GM19240 (cell line): ENCODE measurements around the gene OTOG.

Experiments used
- DNase-seq: peaks from one replicate; pipeline ENCODE4 v3.0.0; 2011; ENCODE audit warnings: low spot score; ENCODE audit not compliant: insufficient read length

Gene OTOG

DNA sequence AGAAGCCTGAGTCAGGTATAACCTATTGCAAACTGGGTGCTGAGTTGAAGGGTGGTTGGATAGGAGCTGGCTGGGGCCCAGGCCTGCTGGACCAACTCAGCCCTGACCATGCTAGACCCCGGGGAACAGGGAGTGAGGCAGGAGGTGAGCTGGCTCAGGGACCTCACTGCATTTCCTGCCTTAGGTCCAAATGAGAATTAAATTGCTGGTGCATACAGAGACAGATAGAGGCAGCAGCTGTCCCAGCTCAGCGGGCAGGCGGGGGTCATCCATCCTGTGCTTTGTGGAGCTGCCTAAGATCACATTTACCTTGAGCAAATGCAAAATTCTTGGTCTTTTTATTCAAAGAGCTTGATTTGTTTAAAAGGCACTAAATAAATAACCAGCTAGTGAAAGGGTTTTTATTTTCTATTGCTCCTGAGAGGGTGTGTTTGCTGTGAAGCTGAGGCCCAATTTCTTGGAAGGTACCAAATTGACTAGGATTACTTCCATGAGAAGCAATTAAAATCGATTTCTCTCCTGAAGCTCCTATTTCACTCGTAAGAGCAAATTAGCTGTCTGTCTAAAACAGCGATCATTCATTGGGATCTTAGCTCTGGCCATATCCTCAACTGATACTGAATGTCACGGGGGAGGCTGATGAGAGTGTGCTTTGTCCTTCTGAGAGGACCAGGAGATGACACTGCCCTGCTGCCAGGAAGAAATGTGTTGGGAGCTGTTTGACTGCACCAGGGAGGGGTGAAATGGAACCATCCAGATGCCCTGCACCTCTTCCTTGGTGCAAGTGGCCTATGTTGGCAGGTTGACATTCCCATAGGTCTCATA is 27.8 kb upstream of the OTOG start:
- DNase-seq: no peak

- DNase-seq: no peak
Observed at GRCh38 chr11:17521106-17521900, 25.8 kb upstream of the OTOG start.

- no peak for DNase-seq
Observed at GRCh38 chr11:17522655-17523054, 24.4 kb upstream of the OTOG start.

- DNase-seq: no peak
Observed at GRCh38 chr11:17524221-17524620, 22.8 kb upstream of the OTOG start.

- no peak for DNase-seq
Observed at GRCh38 chr11:17525570-17525969, 21.5 kb upstream of the OTOG start.

GRCh38 chr11:17526326-17526725 is 20.7 kb upstream of the OTOG start:
- DNase-seq: no peak

DNA sequence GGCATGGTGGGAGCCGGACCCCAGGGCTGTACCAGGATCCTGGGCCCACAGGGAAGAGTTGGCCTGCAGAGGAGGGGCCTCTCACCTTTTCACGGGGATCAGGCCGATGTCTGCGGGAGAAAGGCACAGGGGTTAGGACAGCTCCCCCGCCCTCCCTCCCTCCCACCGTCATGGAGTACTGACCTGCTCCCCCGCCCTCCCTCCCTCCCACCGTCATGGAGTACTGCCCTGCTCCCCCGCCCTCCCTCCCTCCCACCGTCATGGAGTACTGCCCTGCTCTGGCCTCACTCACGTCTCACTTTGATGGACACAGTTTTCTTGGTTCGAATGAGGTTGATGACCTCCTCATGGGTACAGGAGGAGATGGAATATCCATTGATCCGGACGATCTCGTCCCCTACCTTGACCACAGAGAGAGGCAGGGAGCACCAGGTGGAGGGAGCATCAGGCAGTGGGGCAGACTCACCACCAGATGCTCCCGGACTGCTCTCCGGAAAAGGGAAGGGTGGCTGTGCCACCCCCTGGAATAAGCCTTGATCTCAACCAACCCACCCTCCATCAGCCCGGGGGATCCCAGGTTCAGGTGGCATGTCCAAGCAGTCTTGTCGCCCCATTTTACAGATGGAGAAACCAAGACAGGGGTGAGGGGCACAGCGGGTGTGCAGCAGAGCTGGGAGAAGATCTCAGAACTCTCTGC is 20.0 kb upstream of the OTOG start:
- DNase-seq: no peak

GRCh38 chr11:17527628-17527995 is 19.4 kb upstream of the OTOG start:
- no peak for DNase-seq

DNA sequence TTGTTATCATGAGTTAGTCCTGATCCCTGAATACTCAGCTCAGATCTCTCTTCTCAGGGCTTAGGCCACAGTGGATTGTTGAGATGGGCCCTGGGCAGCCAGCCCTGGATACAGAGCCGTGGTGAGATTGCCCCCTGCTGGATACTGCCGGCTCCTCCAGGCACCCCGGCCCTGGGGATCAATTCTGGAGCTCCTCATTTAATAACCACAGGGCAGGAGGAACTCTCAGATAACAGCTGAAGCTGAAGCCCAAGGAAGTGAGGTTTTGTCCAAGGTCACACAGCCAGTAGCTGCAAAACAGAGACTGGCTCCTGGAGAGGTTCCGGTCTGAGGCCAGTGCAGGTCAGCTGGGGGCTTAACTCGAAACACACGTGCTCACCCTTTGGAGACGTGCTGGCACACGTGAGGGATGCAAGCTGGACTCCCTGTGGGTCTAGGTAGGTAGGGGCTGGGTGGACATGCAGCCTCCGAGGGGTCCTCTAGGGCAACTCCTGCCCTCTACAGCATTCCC is 18.8 kb upstream of the OTOG start:
- peak; percentile 70 for DNase-seq

GRCh38 chr11:17528906-17529843 is 17.9 kb upstream of the OTOG start:
- no peak for DNase-seq

DNA sequence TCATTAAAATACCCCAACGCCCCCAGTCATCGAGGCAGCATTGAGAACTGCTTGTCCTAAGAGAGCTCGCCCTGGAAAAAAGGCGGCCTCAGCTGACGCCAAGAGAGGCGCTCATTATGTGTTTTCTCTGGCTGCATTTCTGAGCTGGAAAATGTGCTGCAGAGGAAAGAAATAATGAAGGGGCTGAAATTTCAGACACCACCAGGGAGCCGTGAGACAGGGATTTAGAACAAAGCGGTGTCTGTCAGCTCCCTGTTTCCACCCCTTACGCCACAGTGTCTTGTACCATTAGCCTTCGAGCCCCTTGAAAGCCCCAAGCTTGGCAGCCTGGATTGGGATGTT is 17.2 kb upstream of the OTOG start:
- DNase-seq: no peak

GRCh38 chr11:17531071-17531600 is 15.9 kb upstream of the OTOG start:
- no peak for DNase-seq

- no peak for DNase-seq
Observed at GRCh38 chr11:17531636-17532113, 15.4 kb upstream of the OTOG start.

- no peak for DNase-seq
Observed at GRCh38 chr11:17532784-17533183, 14.3 kb upstream of the OTOG start.

DNA sequence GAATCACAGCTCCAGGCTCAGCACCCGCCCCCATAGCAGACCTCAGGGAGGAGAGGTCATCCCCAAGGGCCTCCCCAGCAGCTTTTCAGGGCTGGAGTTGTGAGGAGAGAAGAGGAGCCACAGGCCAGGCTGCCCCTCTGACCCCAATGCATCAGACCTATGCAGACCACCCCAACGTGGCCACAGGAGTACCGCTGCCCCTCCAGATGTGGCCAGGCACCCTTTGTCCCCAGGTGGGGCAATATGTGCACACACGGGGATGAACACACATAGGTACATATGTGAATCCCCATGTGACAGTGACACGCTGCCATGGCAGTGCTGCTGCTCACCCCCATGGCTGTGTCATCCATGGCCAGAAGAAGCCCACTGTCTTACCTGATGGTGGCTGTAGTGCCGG is 13.7 kb upstream of the OTOG start:
- no peak for DNase-seq

DNA sequence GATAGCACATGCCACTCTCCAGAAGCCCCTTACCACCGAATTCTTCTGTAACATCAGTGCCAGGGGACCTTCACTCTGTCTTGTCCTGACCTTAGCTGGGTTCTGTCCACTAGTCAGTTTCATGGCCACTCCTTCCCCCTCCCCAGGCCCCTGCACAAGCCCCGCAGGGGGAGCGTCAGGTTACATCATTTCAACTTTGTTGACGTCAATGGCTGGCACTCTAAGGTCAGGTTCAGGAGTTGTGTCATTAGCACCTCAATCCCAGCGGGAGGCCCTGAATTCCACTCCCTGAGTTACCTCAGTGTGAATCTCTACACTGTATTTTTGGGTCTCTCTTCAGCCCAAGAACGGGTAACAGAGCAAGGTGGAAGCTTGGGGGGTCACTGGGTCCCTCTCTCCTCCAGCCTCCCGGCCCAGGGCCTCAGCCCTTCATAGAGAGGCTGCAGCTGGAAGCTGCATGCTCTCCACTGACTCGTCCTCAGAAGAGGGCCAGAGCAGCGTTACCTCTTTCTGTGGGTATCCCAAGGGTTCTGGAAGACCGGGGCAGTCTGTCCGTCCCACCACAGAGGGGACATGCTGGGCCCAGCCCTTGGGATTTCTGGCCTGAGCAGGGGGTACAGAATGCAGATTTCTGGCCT is 13.2 kb upstream of the OTOG start:
- no peak for DNase-seq

- DNase-seq: no peak
Observed at GRCh38 chr11:17535488-17535887, 11.6 kb upstream of the OTOG start.

DNA sequence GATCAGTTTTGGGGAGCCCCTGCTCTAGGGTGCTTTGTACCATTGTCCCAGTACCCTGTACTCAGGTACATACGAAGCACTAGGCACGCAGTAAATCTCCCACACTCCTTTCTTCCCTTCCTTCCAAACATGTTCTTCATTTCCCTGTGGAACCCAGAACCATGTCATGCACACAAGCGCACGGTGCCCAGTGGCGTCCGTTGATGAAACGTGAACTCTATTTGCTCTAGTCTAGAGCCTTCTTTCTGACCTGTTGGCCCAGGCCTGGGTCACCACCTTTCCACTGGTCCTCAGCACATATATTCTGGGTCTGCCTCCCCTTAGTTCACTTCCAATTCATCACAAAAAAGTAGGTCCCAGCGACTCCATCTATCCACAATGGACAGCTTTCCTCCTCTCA is 9.8 kb upstream of the OTOG start:
- no peak for DNase-seq

GRCh38 chr11:17538054-17538453 is 9.0 kb upstream of the OTOG start:
- DNase-seq: no peak

- no peak for DNase-seq
Observed at GRCh38 chr11:17538731-17539130, 8.3 kb upstream of the OTOG start.
